LNCaP clone FGC (cell line): ENCODE data around the gene RALGAPA2.

Experiments
- DNase-seq: peaks from one replicate; pipeline ENCODE4 v3.0.0-alpha.2; 2011; ENCODE audit warnings: low read depth
- H3K4me3 ChIP-seq: 2 replicates; pipeline ENCODE4 v1.5.1; 2011; ENCODE audit warnings: mild to moderate bottlenecking, low read depth, low read length, control low read depth
- TF ChIP-seq, protein P1 (sequence below): IDR thresholded peaks from 2 replicates; pipeline ENCODE4 v1.5.1; 2012; ENCODE audit warnings: mild to moderate bottlenecking; ENCODE audit not compliant: control insufficient read depth, insufficient read depth; ENCODE audit errors: extremely low read depth

Gene RALGAPA2

DNA sequence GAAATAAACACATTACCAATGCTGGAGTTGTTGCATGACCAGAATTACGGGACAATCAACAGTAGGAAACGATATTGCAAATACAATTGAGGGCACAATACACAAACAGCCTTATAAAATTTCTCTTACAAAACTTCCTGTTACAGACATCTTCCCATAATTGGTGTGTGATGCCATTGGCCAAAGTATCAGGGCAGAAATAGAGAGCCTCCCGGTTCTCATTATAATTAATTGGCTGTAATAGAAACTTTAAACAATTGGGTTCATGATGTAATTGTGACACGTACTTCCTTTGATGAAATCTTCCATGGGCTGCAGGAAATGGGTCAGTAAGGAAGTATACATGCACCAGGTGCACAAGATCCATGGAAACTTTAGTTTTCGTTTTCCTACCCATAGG, 40.3 kb upstream of the RALGAPA2 start:
- H3K4me3 ChIP-seq, result no peak overlapping the region
- peak; percentile 84 for DNase-seq
- TF ChIP-seq, protein P1, sequence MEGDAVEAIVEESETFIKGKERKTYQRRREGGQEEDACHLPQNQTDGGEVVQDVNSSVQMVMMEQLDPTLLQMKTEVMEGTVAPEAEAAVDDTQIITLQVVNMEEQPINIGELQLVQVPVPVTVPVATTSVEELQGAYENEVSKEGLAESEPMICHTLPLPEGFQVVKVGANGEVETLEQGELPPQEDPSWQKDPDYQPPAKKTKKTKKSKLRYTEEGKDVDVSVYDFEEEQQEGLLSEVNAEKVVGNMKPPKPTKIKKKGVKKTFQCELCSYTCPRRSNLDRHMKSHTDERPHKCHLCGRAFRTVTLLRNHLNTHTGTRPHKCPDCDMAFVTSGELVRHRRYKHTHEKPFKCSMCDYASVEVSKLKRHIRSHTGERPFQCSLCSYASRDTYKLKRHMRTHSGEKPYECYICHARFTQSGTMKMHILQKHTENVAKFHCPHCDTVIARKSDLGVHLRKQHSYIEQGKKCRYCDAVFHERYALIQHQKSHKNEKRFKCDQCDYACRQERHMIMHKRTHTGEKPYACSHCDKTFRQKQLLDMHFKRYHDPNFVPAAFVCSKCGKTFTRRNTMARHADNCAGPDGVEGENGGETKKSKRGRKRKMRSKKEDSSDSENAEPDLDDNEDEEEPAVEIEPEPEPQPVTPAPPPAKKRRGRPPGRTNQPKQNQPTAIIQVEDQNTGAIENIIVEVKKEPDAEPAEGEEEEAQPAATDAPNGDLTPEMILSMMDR, result no peak

GRCh38 chr20:20747298-20747697, 34.9 kb upstream of the RALGAPA2 start:
- TF ChIP-seq, protein P1, result no peak
- no peak overlapping the region for H3K4me3 ChIP-seq
- no peak for DNase-seq

DNA sequence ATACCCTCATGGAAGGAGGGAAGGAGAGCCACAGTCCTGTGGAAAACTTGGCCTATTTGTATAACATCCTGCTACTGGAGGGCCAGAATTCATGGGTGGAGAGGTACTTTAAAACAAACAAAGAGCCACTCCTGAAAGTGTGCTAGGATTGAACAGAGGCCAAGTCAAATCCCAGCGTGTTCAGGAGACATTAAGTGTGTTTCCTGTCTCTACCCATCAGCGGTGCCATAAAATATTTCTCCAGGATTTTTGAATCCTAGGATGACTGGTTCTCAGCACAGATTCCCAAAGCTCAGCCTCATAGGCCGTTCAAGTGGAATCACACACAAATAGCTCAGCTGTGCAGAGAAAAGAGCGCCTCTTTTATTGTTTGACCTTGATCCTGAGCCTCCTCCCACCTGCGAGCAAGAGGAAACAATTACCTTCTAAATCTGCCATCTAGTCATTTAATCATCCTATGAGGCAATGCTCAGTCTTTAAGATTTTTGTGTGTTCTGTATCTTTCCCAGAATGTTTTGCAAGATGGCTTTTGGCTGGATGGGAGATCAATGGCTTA, 31.8 kb upstream of the RALGAPA2 start:
- no peak overlapping the region for H3K4me3 ChIP-seq
- TF ChIP-seq, protein P1, result no peak
- peak; percentile 23 for DNase-seq

DNA sequence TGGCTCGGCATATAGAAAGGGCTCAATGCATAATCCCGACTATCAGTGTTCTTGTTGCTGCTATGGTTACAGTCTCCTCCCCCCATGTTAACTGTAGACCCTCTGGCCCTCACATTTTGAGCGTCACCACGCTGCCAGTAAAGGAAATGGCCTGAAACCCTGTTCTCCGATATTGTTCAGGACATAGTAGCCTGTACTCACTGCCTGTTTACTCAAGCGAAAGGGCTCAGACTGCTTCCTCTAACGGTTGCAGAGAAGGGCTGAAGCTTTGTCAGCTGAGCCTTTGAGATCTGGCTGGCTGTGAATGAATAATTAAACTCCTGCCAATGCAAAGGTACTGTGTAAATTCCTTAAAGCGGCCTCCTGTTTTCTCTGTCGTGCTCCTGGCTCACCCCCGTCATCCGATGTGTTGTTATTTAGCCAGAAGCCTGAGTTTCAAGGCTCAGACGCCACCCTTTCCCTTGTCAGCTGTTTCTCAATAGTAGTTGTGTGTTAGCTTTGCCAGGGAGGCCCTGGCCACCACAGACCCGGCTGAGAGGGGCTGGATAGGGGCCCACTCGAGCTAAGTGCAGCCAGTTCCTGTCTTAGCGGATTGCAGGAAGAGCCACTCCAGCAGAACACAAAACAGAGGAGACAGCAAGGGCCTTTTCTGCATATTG, 31.2 kb upstream of the RALGAPA2 start:
- DNase-seq, result peak; percentile 71
- TF ChIP-seq, protein P1, result no peak
- no peak overlapping the region for H3K4me3 ChIP-seq

DNA sequence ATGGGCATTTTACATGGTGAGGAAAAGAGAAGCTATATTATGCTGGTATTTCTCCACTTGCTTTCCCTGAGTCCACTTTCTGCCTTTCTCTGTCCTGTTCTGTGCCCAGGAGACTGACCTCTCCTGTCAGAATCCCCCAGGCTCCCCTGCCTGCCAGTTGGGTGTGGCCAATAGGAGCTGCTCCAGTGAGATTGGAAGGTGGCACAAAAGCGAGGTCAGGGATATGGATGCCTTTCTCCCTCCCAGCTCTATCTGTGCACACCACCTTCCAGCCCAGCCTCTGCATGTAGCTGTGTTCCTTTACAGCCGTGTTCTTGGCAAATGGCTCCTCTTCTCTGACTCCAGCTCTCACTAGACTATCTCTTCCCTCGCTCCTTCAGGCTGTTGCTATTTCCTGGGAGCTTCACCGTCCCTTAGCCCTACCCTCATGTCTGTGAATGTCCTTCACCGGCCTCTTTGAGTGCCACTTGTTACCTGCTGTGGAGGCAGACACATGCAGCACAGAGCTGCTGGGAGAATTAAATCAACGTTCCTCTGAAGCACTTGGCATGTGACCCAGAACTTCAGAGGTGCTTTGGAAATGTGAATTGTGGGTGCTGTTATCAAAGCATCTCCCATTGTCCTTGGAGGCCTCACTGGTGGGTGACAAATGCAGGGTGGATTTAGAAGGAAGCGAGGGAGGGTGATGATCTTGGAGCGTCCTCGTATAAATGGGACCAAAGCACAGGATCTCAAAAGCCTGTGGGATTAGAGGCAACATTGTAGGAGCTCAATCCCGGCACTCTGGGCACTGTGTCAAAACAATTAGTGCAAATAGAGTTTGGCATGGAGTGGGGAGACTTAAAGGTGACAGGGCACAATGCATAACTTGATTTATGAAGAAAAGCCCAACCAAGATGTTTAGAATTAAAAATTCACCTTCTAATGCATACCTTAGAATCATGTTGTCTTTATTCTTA, 28.9 kb upstream of the RALGAPA2 start:
- TF ChIP-seq, protein P1, result no peak
- no peak overlapping the region for H3K4me3 ChIP-seq
- peak; percentile 17 for DNase-seq

GRCh38 chr20:20740541-20740940, 28.1 kb upstream of the RALGAPA2 start:
- DNase-seq, result no peak
- H3K4me3 ChIP-seq, result no peak overlapping the region
- TF ChIP-seq, protein P1, result no peak
